Measurements from ENCODE around the gene AHCYL1.

DNA sequence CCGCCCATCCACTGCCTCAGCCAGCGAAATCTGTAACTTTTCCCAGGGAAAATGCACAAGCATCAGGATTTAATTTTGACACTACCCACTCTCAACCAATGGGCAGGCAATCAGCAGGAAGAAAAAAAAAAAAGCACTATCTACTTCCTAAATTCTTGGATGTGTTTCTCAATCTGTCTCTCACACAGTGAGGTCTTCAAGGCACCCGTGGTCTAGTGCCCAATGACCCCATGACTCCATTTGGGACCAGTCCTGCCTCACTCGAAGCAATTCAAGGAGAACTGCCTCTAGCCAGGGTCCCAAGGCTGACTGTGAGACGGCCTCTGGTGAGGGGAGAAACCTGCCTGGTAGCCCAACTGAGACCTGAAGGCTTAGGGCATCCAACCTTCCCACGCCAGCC, 38.1 kb upstream of the AHCYL1 start:
- TF ChIP-seq, protein P1, sequence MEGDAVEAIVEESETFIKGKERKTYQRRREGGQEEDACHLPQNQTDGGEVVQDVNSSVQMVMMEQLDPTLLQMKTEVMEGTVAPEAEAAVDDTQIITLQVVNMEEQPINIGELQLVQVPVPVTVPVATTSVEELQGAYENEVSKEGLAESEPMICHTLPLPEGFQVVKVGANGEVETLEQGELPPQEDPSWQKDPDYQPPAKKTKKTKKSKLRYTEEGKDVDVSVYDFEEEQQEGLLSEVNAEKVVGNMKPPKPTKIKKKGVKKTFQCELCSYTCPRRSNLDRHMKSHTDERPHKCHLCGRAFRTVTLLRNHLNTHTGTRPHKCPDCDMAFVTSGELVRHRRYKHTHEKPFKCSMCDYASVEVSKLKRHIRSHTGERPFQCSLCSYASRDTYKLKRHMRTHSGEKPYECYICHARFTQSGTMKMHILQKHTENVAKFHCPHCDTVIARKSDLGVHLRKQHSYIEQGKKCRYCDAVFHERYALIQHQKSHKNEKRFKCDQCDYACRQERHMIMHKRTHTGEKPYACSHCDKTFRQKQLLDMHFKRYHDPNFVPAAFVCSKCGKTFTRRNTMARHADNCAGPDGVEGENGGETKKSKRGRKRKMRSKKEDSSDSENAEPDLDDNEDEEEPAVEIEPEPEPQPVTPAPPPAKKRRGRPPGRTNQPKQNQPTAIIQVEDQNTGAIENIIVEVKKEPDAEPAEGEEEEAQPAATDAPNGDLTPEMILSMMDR (IDR thresholded peaks at IDR 0.05) = no peak
- no peak for TF ChIP-seq POLR2A (IDR thresholded peaks at IDR 0.05)

Data from esophagus squamous epithelium (tissue), 4 donors.